H1 (cell line): ENCODE results near the gene IL17RA. TPM values are rescaled to one million over a fixed set of nuclear protein-coding genes. Genes with fewer than 3 reads are reported as not detected.

ENCODE experiments used
- CTCF ChIA-PET: fragments of 300-600 bp; sonication (Branson Sonifier 250); formaldehyde crosslinking; loops from one replicate; lab custom pipeline; 2021; ENCODE audit not compliant: partially characterized antibody; lab: Charles Lee
- POLR2A ChIA-PET: fragments of 300-600 bp; sonication (Branson Sonifier 250); formaldehyde crosslinking; loops from one replicate; lab custom pipeline; 2021; ENCODE audit warnings: inconsistent platforms; ENCODE audit not compliant: partially characterized antibody; lab: Charles Lee
- DNase-seq, 2 experiments: peaks; one replicate each; pipeline versions ENCODE4 v3.0.0 to v3.0.0-alpha.2; 2010 to 2022; ENCODE audit warnings: low spot score in 2 of 2, low read depth in 1 of 2, mixed read lengths in 1 of 2
- FAIRE-seq: peaks from 2 replicates; lab custom pipeline; 2011; peaks lifted over from hg19 to GRCh38; lab: Jason Lieb, UNC
- H2AFZ ChIP-seq: 2 replicates; pipeline ENCODE4 v1.8.1; 2012; ENCODE audit warnings: low read length, inconsistent platforms
- H2AK5ac ChIP-seq: 2 replicates; pipeline ENCODE4 v1.6.1; 2013; ENCODE audit warnings: low read depth, low read length
- H2BK120ac ChIP-seq: replicated peaks from 2 replicates; pipeline ENCODE3; 2013; ENCODE audit warnings: low read depth, low read length, inconsistent platforms
- H2BK12ac ChIP-seq: 2 replicates; pipeline ENCODE4 v1.6.1; 2013; ENCODE audit warnings: low read depth, low read length
- H2BK15ac ChIP-seq: 2 replicates; pipeline ENCODE4 v1.6.1; 2013; ENCODE audit warnings: low read length
- H2BK20ac ChIP-seq: 2 replicates; pipeline ENCODE4 v1.6.1; 2013; ENCODE audit warnings: low read length
- H2BK5ac ChIP-seq: 2 replicates; pipeline ENCODE4 v1.6.1; 2013; ENCODE audit warnings: low read depth, low read length
- H3K14ac ChIP-seq: 2 replicates; pipeline ENCODE4 v1.6.1; 2013; ENCODE audit warnings: inconsistent platforms; ENCODE audit not compliant: insufficient read length
- H3K18ac ChIP-seq: 2 replicates; pipeline ENCODE4 v1.6.1; 2013; ENCODE audit warnings: low read length; ENCODE audit errors: extremely low read depth
- H3K23ac ChIP-seq: 2 replicates; pipeline ENCODE4 v1.6.1; 2013; ENCODE audit warnings: inconsistent platforms; ENCODE audit not compliant: insufficient read length
- H3K23me2 ChIP-seq: 2 replicates; pipeline ENCODE4 v1.6.1; 2013; ENCODE audit warnings: low read depth, low read length
- H3K27ac ChIP-seq: 2 replicates; pipeline ENCODE4 v1.6.1; 2011; ENCODE audit warnings: low read depth, low read length, inconsistent platforms
- H3K27me3 ChIP-seq, 4 experiments: replicated peaks in 1 of 4; 1 replicate in 1 of 4; 2 replicates in 3 of 4; pipeline versions ENCODE4 v1.6.1 to v1.8.1; 2011 to 2013; ENCODE audit warnings: low read length in 3 of 4, mild to moderate bottlenecking in 3 of 4, inconsistent platforms in 2 of 4, mixed read lengths in 2 of 4, moderate library complexity in 1 of 4; ENCODE audit not compliant: control insufficient read depth in 3 of 4, insufficient read depth in 3 of 4; ENCODE audit errors: extremely low read depth in 1 of 4
- H3K36me3 ChIP-seq, 4 experiments: 2 replicates each; pipeline versions ENCODE4 v1.6.1 to v1.8.1; 2011 to 2013; ENCODE audit warnings: mild to moderate bottlenecking in 4 of 4, low read length in 3 of 4, moderate library complexity in 2 of 4, control low read depth in 1 of 4, inconsistent platforms in 1 of 4; ENCODE audit not compliant: insufficient read depth in 4 of 4, control insufficient read depth in 2 of 4
- H3K4ac ChIP-seq: replicated peaks from 2 replicates; pipeline ENCODE3; 2013; ENCODE audit warnings: low read length, low read depth, mixed read lengths, inconsistent platforms; ENCODE audit not compliant: insufficient read length
- H3K4me1 ChIP-seq, 4 experiments: replicated peaks in 1 of 4; 1 replicate in 1 of 4; 2 replicates in 3 of 4; pipeline versions ENCODE4 v1.6.1 to v1.8.1; 2011 to 2013; ENCODE audit warnings: low read length in 3 of 4, inconsistent platforms in 2 of 4, mixed read lengths in 1 of 4; ENCODE audit not compliant: insufficient read depth in 4 of 4, control insufficient read depth in 3 of 4
- H3K4me2 ChIP-seq, 2 experiments: 2 replicates each; pipeline versions ENCODE4 v1.6.1 to v1.8.1; 2011 to 2013; ENCODE audit warnings: low read depth in 2 of 2, low read length in 2 of 2, control low read depth in 1 of 2, inconsistent platforms in 1 of 2, mild to moderate bottlenecking in 1 of 2; ENCODE audit not compliant: insufficient read depth in 1 of 2
- H3K4me3 ChIP-seq, 4 experiments: fragments of 200-600, 300-600 bp in 1 of 4; sonication (generic), shearing (Covaris generic), sonication (Bioruptor Twin) in 1 of 4; 2 replicates each; pipeline versions ENCODE4 v1.5.1 to v1.8.1; 2011 to 2016; ENCODE audit warnings: low read length in 4 of 4, low read depth in 3 of 4, control low read depth in 2 of 4, inconsistent platforms in 2 of 4, mild to moderate bottlenecking in 2 of 4, mixed read lengths in 1 of 4, moderate library complexity in 1 of 4; ENCODE audit not compliant: insufficient read depth in 2 of 4; ENCODE audit errors: extremely low read depth in 1 of 4
- H3K56ac ChIP-seq: replicated peaks from 2 replicates; pipeline ENCODE3; 2013; ENCODE audit warnings: low read depth, mild to moderate bottlenecking, mixed read lengths, low read length, inconsistent platforms; ENCODE audit not compliant: insufficient read length
- H3K79me1 ChIP-seq: 2 replicates; pipeline ENCODE4 v1.6.1; 2013; ENCODE audit warnings: low read depth, low read length, control low read depth
- H3K79me2 ChIP-seq, 2 experiments: 2 replicates each; pipeline versions ENCODE4 v1.6.1 to v1.8.1; 2012 to 2013; ENCODE audit warnings: low read length in 2 of 2, mild to moderate bottlenecking in 2 of 2, inconsistent platforms in 1 of 2; ENCODE audit not compliant: insufficient read depth in 2 of 2, control insufficient read depth in 1 of 2
- H3K9ac ChIP-seq, 4 experiments: replicated peaks in 1 of 4; 1 replicate in 1 of 4; 2 replicates in 3 of 4; pipeline versions ENCODE4 v1.6.1 to v1.8.1; 2011 to 2013; ENCODE audit warnings: low read depth in 3 of 4, low read length in 3 of 4, control low read depth in 2 of 4, mild to moderate bottlenecking in 2 of 4, moderate library complexity in 2 of 4, inconsistent platforms in 1 of 4; ENCODE audit errors: extremely low read depth in 1 of 4
- H3K9me3 ChIP-seq, 2 experiments: 2 replicates each; pipeline versions ENCODE4 v1.6.1 to v1.8.1; 2012 to 2013; ENCODE audit warnings: mild to moderate bottlenecking in 2 of 2, moderate library complexity in 2 of 2, control low read depth in 1 of 2, inconsistent platforms in 1 of 2, low read depth in 1 of 2, low read length in 1 of 2, mixed read lengths in 1 of 2; ENCODE audit not compliant: insufficient read depth in 2 of 2
- H4K20me1 ChIP-seq, 2 experiments: replicated peaks in 1 of 2; 2 replicates each; pipeline versions ENCODE3 to v1.8.1; 2011 to 2013; ENCODE audit warnings: inconsistent platforms in 2 of 2, low read length in 2 of 2, mild to moderate bottlenecking in 1 of 2; ENCODE audit not compliant: insufficient read depth in 2 of 2, control insufficient read depth in 1 of 2
- H4K5ac ChIP-seq: 2 replicates; pipeline ENCODE4 v1.6.1; 2013; ENCODE audit warnings: low read length, low read depth, mixed read lengths, inconsistent platforms; ENCODE audit not compliant: insufficient read length
- H4K8ac ChIP-seq: 2 replicates; pipeline ENCODE4 v1.8.0; 2013; ENCODE audit warnings: mild to moderate bottlenecking, moderate library complexity, low read length, inconsistent platforms; ENCODE audit not compliant: insufficient read depth; ENCODE audit errors: extremely low read depth
- H4K91ac ChIP-seq: replicated peaks from 2 replicates; pipeline ENCODE3; 2013; ENCODE audit warnings: low read length, mixed read lengths, inconsistent platforms; ENCODE audit not compliant: insufficient read length
- CBX8 ChIP-seq: fragments of 300-800, 300-1000 bp; sonication (generic); IDR thresholded peaks from 2 replicates; pipeline ENCODE4 v1.7.1; 2016; ENCODE audit warnings: low read depth, low read length, borderline replicate concordance
- CEBPB ChIP-seq: IDR thresholded peaks from 2 replicates; pipeline ENCODE4 v1.6.1; 2012; ENCODE audit warnings: low read depth, low read length
- EZH2 ChIP-seq: fragments of 200-600 bp; sonication (generic); IDR thresholded peaks from 2 replicates; pipeline ENCODE4 v1.7.1; 2012; ENCODE audit warnings: low read depth, mild to moderate bottlenecking, moderate library complexity, low read length, inconsistent platforms; ENCODE audit not compliant: severe bottlenecking
- FOSL1 ChIP-seq: IDR thresholded peaks from 2 replicates; pipeline ENCODE4 v1.6.1; 2011; ENCODE audit warnings: mild to moderate bottlenecking, low read depth, low read length, moderate library complexity; ENCODE audit not compliant: insufficient read depth
- JUN ChIP-seq: IDR thresholded peaks from 2 replicates; pipeline ENCODE4 v1.6.1; 2011; ENCODE audit warnings: low read depth, mild to moderate bottlenecking, improper control_type of control experiment, low read length
- KDM1A ChIP-seq: fragments of 200-600, 300-600 bp; sonication (generic); IDR thresholded peaks from 2 replicates; pipeline ENCODE4 v1.7.1; 2016; ENCODE audit warnings: mild to moderate bottlenecking, low read length, borderline replicate concordance
- KDM5A ChIP-seq: fragments of 200-600 bp; IDR thresholded peaks from 2 replicates; pipeline ENCODE4 v1.7.1; 2012; ENCODE audit warnings: mild to moderate bottlenecking, low read length, inconsistent platforms, mixed read lengths
- POLR2A ChIP-seq, 2 experiments: IDR thresholded peaks; 1 replicate in 1 of 2; 2 replicates in 1 of 2; pipeline ENCODE4 v1.6.1; 2011; ENCODE audit warnings: low read depth in 2 of 2, low read length in 2 of 2, mild to moderate bottlenecking in 2 of 2; ENCODE audit errors: control extremely low read depth in 1 of 2
- RFX5 ChIP-seq: IDR thresholded peaks from 2 replicates; pipeline ENCODE4 v1.6.1; 2011; ENCODE audit warnings: low read depth, low read length, improper control_type of control experiment, borderline replicate concordance
- SIN3A ChIP-seq, 2 experiments: IDR thresholded peaks in 1 of 2; conservative IDR thresholded peaks in 1 of 2; 2 replicates each; pipeline ENCODE4 v1.6.1; 2011 to 2012; ENCODE audit warnings: low read length in 2 of 2, improper control_type of control experiment in 1 of 2, low read depth in 1 of 2, mild to moderate bottlenecking in 1 of 2
- SIRT6 ChIP-seq: IDR thresholded peaks from one replicate; pipeline ENCODE4 v1.7.1; 2012; ENCODE audit warnings: low read length, inconsistent platforms
- SP4 ChIP-seq: IDR thresholded peaks from 2 replicates; pipeline ENCODE4 v1.6.1; 2012; ENCODE audit warnings: low read length, inconsistent platforms
- TCF12 ChIP-seq: IDR thresholded peaks from 2 replicates; pipeline ENCODE4 v1.6.1; 2011; ENCODE audit warnings: low read depth, mild to moderate bottlenecking, low read length
- TEAD4 ChIP-seq: IDR thresholded peaks from 2 replicates; pipeline ENCODE4 v1.6.1; 2012; ENCODE audit warnings: low read depth, low read length, inconsistent platforms, mixed read lengths
- WGBS, 2 experiments: shearing (Covaris generic) in 1 of 2; methylation state at CpG; one replicate each; pipeline versions ENCODE4 v1.1.6 to v1.1.7; 2013 to 2015; ENCODE audit warnings: low lambda C conversion rate in 2 of 2, mixed read lengths in 2 of 2, inconsistent platforms in 1 of 2, low coverage in 1 of 2, missing lambda C conversion rate in 1 of 2; ENCODE audit not compliant: insufficient replicate concordance in 2 of 2, insufficient coverage in 1 of 2, insufficient read length in 1 of 2; ENCODE audit errors: extremely low coverage in 1 of 2, missing lambda C conversion rate in 1 of 2; 5-methylcytosine and 5-hydroxymethylcytosine counted together
- polyA plus RNA-seq, 7 experiments: library from polyadenylated mRNA; depleted of rRNA in 3 of 7; stranded (reverse) in 5 of 7; unstranded in 2 of 7; fragments of >200 nt in 5 of 7; fragments of 200-250 nt in 2 of 7; gene quantifications; 1 replicate in 5 of 7; 2 replicates in 1 of 7; 4 replicates in 1 of 7; pipeline versions ENCODE4 v1.2.1 to v1.2.3, GENCODE V29; 2011 to 2013; ENCODE audit warnings: missing spikeins in 2 of 7, mixed read lengths in 2 of 7
- total RNA-seq: library from RNA; stranded (reverse); fragmentation: NEBNext Ultra II Directional; extraction: Animal tissue kit (Norgen Biotek cat#: 25700); gene quantifications from 2 replicates; pipeline ENCODE4 v1.2.1, GENCODE V29; 2021
- TF ChIP-seq, protein P1 (sequence below): IDR thresholded peaks from 2 replicates; pipeline ENCODE4 v1.6.1; 2011; ENCODE audit warnings: low read depth, mild to moderate bottlenecking, low read length; ENCODE audit not compliant: insufficient read depth

IL17RA gene
- total and polyA plus RNA-seq, 2 of the 8 experiments (the other 6 are each of a cell fraction or from before 2014, with no cell fraction given) = 5.6 to 9.9 TPM

DNA sequence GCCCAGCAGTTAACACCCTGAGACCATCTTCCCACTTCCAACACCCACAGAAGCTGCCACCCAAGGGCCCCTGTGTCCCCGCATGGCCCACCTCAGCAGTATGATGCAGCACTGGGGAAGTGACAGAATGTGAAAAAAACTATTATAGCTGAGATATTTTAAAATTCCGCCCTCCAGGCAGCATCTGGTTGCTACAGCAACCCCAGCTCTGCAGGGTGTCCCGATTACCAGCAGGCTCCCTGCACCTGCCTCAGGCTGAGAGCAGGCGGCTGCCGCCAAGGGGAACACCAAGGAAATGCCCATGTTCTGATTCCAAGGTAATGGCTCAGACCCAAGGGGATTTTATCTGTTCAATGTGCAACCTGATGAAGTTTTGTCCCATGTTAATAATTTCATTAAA is 46.9 kb downstream of the IL17RA start:
- Histone ChIP-seq H2BK20ac (no peak overlapping the region), H4K20me1 (no peaks in the 10 kb centered on the region), H3K79me1 (no peaks in the 10 kb centered on the region), H3K4me2 (no peak overlapping the region), H3K18ac (no peak overlapping the region), H3K56ac (no peak overlapping the region), H2AK5ac (no peak overlapping the region), H4K5ac (no peak overlapping the region), H3K23me2 (no peaks in the 10 kb centered on the region), H3K4me1 (peaks cover 0 to 3% (median 1%) of the 10 kb centered on the region in 4 experiments; a peak in 2 of 7 replicates), H3K14ac (no peak overlapping the region), H4K8ac (no peak overlapping the region), H3K4ac (no peak overlapping the region), H4K91ac (no peak overlapping the region), H2BK5ac (no peak overlapping the region), H3K23ac (no peak overlapping the region), H2BK15ac (no peak overlapping the region), H3K27me3 (no peaks in the 10 kb centered on the region), H2AFZ (no peak overlapping the region), H3K9ac (no peak overlapping the region), H3K9me3 (no peaks in the 10 kb centered on the region), H3K27ac (no peak overlapping the region), H2BK120ac (no peak overlapping the region), H3K79me2 (no peaks in the 10 kb centered on the region), H2BK12ac (no peak overlapping the region), H3K4me3 (no peak overlapping the region), H3K36me3 (no peaks in the 10 kb centered on the region)
- ChIA-PET CTCF (interaction anchor here (0.7 to 2.5 kb wide), 15 partner anchors 9 to 469 kb away, joined by 3 to 8 read pairs (median 4); no protein-coding TSS in a partner anchor), POLR2A (interaction anchor here (0.9 to 1.7 kb wide), 4 partner anchors 10 to 432 kb away, joined by 3 to 8 read pairs (median 4); partner anchors contain the start of genes SLC25A18 and TMEM121B)
- FAIRE-seq = peak; percentile 78
- peak in 1 of 2 experiments; percentile 17 for DNase-seq
- 45% methylated on average over 5 of the region's 5 CpGs; no CpG with 5 or more reads in 1 of the 2 experiments for WGBS, 2 experiments
- TF ChIP-seq EZH2 = no peak
- no peak for TF ChIP-seq RFX5
- TF ChIP-seq CBX8 = no peak
- no peak for TF ChIP-seq FOSL1
- no peak for TF ChIP-seq CEBPB
- TF ChIP-seq POLR2A (IDR thresholded peaks at IDR 0.05; ENCODE audit: control extremely low read depth in 1 of 2, low read depth in 2 of 2, low read length in 2 of 2) = no peak
- TF ChIP-seq SIRT6 = no peak
- 0 out of 2 replicates have a peak, but pooled peaks have one; percentile 63 for TF ChIP-seq TCF12
- no peak for TF ChIP-seq TEAD4
- TF ChIP-seq JUN = no peak
- TF ChIP-seq KDM1A = no peak
- TF ChIP-seq, protein P1, sequence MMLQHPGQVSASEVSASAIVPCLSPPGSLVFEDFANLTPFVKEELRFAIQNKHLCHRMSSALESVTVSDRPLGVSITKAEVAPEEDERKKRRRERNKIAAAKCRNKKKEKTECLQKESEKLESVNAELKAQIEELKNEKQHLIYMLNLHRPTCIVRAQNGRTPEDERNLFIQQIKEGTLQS = no peak
- TF ChIP-seq KDM5A = no peak
- TF ChIP-seq SP4 = no peak
- no peak for TF ChIP-seq SIN3A (conservative IDR thresholded peaks at IDR 0.05 in 1 of 2, IDR thresholded peaks at IDR 0.05 in 1 of 2; ENCODE audit: low read depth in 1 of 2, low read length in 2 of 2)
